Fibroblast of skin of scalp (primary cell): Measurements from ENCODE around the gene HP1BP3. TPM values are rescaled to one million over a fixed set of nuclear protein-coding genes. Genes with fewer than 3 reads are reported as not detected.
"Not testable (repeated sequence)": the region's sequence is repeated elsewhere in the genome, so short reads cannot be mapped to it uniquely, and the experiment has no call there.

Experiments
- DNase-seq: peaks from one replicate; pipeline ENCODE4 v3.0.0-alpha.2; 2013
- polyA plus RNA-seq, 2 experiments: library from polyadenylated mRNA; unstranded; fragments of 120-200 nt; gene quantifications; one replicate each; pipeline ENCODE4 v1.2.1, GENCODE V29; 2013; ENCODE audit not compliant: insufficient read length in 2 of 2

Gene HP1BP3
- polyA plus RNA-seq (2013, experiment 1 of 2; ENCODE audit: insufficient read length) = 156 TPM
- 159 TPM for polyA plus RNA-seq (2013, experiment 2 of 2; ENCODE audit: insufficient read length)

- DNase-seq = peak; percentile 83
Observed at GRCh38 chr1:20787029-20787839, at the start of gene HP1BP3. Gene HP1BP3, minus strand, starts transcription at chr1:20787307. Its CDS starts 6,867 bp downstream, at chr1:20780440.

DNA sequence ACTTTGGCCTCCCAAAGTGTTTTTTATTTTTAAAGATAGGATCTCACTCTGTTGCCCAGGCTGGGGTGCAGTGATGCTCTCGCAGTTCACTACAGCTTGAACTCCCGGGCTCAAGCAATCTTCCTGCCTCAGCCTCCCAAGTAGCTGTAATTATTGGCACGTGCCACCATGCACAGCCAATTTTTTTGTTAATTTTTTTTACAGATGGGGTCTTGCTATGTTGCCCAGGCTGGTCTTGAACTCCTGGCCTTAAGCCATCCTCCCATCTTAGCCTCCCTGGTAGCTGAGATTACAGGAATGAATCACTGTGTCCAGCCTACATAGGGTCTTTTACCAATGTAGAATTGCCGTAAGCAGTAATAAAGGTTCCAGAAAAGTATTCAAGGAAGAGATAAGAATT, 49.1 kb upstream of the HP1BP3 start:
- no peak for DNase-seq

DNA sequence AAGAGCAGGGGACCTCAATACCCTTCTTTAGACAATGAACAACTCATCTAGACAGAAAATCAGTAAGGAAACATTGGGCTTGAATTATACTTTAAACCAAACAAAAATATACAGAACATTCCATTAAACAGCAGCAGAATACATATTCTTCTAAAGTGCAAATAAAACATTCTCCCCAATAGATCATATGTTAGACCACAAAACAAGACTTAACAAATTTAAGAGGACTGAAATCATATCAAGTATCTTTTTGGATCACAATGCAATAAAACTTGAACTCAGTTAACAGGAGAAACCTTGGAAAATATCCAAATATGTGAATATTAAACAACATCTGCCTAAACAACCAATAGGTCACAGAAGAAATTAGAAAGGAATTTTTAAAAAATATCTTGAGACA, 47.7 kb upstream of the HP1BP3 start:
- no peak for DNase-seq

- no peak for DNase-seq
Observed at GRCh38 chr1:20834192-20834591, 47.1 kb upstream of the HP1BP3 start.

- no peak for DNase-seq
Observed at GRCh38 chr1:20830378-20830777, 43.3 kb upstream of the HP1BP3 start.

- DNase-seq = no peak
Observed at GRCh38 chr1:20829946-20830345, 42.8 kb upstream of the HP1BP3 start.

DNA sequence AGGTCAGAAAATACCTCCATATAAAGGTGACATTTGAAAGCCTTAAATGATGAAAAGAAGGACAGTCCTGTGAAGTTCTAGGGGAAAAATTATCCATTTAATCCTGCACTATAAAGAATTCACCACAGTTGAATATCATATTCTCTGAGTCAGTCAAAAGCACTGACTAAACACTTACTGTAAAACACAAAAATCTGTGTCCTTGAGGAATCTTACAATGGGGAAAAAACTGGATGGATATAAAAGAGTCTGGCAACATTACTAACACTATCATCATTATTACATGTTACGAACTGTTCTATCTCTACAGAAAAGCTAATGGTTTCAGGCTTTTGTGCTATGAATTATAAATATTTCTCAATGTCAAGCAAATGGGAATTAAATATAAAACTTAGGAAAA, 42.4 kb upstream of the HP1BP3 start:
- DNase-seq = no peak

GRCh38 chr1:20823845-20824244, 36.7 kb upstream of the HP1BP3 start:
- no peak for DNase-seq

- DNase-seq = no peak
Observed at GRCh38 chr1:20821466-20821865, 34.4 kb upstream of the HP1BP3 start.

DNA sequence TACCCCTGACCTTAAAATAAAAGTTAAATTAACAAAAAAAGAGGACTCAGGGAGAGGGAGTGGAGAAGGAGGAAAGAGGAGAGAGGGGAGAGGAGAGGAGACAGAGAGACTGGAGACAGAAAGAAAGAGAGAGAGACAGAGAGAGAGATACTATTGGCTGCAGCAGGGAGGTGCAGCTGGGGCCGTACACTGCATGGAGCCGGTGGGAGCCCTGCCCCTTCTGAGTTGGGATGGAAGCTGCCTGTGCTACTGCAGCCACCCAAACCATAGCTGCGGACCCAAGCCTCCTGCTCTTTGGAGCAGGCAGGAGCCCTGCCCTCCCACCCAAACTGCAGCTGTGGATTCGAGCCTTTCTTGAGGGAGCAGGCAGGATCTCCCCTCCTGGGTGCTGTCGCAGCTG, 32.7 kb upstream of the HP1BP3 start:
- DNase-seq = no peak

DNA sequence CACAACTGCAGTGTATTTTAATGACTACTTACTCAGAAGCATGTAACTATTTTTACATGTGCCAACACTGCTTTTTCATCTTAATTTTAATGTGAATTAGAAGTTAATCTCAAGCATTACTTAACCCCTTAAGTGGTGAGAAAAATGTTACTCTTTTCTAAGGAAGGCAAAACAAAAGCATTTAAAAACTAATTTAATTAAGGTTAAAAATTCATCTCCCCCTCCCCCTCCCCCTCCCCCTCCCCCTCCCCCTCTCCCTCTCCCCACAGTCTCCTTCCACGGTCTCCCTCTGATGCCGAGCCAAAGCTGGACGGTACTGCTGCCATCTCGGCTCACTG, 27.4 kb upstream of the HP1BP3 start:
- DNase-seq = no peak

DNA sequence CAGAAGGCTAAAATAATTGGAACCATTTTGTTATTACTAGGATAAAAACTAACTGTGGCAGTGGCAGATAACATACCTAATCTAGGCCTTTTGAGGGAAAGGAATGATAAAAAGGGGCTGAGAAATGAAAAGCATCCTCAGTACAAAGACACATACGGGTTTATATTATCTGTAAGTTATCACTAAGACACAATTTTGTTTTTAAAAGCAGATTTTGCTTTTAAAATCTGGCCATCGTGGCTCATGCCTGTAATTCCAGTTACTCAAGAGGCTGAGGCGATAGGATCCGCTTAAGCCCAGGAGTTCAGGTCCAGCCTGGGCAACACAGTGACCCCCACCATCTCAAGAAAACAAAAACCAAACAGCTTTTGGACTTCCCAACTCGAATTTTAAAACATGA, 24.8 kb upstream of the HP1BP3 start:
- DNase-seq = no peak

DNA sequence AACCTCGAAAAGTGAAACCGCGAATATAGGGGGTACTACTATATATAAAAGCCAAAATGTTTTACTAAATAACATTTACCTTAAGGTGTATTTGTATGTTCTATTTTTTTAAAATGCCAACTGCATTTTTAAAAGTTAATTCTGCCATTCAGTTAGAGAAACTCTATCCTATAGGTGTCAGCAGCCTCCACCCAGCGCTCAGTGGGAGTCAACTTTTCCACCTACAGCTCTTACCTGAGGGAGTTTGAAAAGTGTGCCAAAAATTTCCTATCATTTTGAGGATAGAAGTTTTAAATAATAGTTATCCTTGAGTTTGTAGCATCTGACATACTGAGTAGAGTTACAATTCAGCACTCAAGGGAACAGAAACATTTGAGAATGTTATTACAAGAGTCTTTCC, 6.1 kb upstream of the HP1BP3 start:
- no peak for DNase-seq

- DNase-seq = peak; percentile 44
Observed at GRCh38 chr1:20792196-20792595, 5.1 kb upstream of the HP1BP3 start.

DNA sequence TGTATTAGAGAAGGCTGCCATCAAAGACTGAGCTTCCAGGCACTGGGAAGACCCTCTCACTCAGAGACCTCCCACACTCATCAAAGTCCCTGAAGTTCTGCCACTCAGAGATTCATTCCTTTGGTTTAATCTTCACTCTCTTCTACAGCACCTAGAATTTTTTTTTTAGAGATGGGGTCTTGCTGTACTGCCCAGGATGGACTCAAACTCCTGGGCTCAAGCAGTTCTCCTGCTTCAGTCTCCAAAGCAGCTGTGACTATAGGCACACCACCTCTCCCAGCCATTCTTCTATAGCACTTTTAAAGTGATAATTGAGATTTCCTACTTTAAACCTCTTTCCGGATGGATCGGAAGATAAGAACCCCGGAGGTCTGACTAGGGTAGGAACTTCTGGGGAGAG, 3.7 kb upstream of the HP1BP3 start:
- DNase-seq = no peak

- DNase-seq = not testable (repeated sequence)
Observed at GRCh38 chr1:20789598-20789997, 2.5 kb upstream of the HP1BP3 start.

- DNase-seq = peak; percentile 61
Observed at GRCh38 chr1:20787840-20788795, 1.0 kb upstream of the HP1BP3 start.

DNA sequence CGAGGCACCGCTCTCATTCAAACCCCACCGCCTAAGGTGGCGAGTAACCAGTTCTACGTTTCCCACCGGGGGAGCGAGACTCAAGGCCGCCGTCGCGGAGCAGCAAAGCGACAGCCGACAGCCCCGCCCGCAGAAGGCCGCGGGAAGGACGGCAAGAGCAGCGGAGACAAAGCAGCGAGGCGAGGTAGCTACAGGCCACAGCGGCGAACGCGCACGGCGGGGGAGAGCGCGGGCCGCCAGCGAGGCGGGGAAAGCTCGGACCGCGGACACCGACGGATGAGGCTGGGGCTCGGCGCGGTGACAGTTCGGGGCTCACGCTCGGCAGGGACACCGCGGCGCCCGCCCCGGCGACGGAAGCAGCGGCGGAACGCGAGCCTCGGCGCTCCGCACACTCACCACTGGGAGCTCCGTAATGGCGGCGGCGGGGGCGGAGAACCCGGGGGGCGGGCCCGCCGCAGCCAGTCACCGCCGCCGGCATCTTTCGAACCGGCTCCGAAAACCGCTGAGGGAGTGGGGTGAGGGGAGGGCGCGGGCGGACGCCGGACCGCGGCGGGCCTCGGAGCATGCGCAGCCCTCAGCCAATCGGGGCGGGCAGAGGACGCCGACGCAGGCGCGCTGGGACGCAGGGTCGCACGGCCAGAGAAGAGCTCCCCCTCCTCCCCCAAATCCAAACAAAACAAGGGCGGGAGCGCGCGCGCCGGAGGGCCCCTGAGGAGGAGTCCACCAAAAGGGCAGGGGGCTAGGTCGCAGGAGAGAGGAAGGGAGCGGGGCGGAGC, 666 bp downstream of the HP1BP3 start:
- peak; percentile 95 for DNase-seq

- peak; percentile 2 for DNase-seq
Observed at GRCh38 chr1:20785907-20786252, 1.2 kb downstream of the HP1BP3 start.

GRCh38 chr1:20775700-20776099, 11.4 kb downstream of the HP1BP3 start:
- DNase-seq = no peak

GRCh38 chr1:20771780-20772179, 15.3 kb downstream of the HP1BP3 start:
- DNase-seq = no peak

DNA sequence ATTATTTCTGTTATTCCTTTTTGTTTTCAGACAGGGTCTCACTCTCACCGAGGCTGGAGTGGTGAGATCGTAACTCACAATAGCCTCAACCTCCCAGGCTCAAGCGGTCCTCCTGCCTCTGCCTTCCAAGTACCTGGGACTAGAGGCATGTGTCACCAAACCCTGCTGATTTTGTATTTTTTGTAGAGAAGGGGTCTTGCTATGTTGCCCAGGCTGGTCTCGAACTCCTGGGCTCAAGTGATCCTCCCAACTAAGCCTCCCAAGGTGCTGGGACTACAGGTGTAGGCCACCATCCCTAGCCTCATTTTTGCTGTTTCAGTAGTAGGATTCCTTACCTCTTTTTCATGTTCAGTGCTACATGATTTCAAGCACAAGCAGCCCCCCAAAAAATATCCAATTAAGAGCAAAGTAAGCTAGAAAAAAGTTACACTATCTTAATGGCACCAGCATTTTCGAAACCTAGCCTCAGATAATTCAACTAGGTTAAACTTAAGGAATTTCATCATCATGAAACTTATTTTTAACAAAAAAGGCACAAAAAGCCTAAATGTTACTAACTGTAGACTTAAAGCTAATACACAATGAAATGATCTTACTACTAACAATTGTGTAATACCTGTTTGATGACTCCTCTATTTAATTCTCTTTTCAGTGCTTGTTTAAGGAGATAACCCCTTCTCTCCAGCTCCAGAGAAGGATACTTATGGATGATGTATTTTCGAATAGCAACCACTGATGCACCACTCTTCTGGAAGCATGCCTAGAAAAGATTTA, 16.6 kb downstream of the HP1BP3 start:
- no peak for DNase-seq
